Aortic smooth muscle cell (primary cell): ENCODE measurements around the gene PCNX4. TPM values are rescaled to one million over a fixed set of nuclear protein-coding genes. Genes with fewer than 3 reads are reported as not detected.

Source experiments
- total RNA-seq: library from RNA; depleted of rRNA; stranded (reverse); fragments of >200 nt; gene quantifications from 2 replicates; pipeline ENCODE4 v1.2.3, GENCODE V29; 2014

Gene PCNX4
- 65.4 and 69.3 TPM in 2 replicates for total RNA-seq

GRCh38 chr14:60091550-60092525 is at the start of gene PCNX4:
PCNX4 (plus strand) TSS chr14:60091923; CDS start chr14:60107639, 15,716 bp downstream.

GRCh38 chr14:60164712-60165546 is 73.2 kb downstream of the PCNX4 start, which contains the start of gene DHRS7:
DHRS7 (minus strand) TSS chr14:60165398; CDS start chr14:60165309, 89 bp downstream.

Other genes starting within 250 kb of the PCNX4 start
- 2.9 and 4.1 TPM in 2 replicates for gene RTN1, start 221.1 kb upstream of the PCNX4 start, total RNA-seq
- gene LRRC9, start 171.8 kb upstream of the PCNX4 start, total RNA-seq, result not detected in 2 replicates
- 69.7 and 81.9 TPM in 2 replicates for gene DHRS7, start 73.5 kb downstream of the PCNX4 start, total RNA-seq
- 15.9 and 34.9 TPM in 2 replicates for gene PPM1A, start 157.3 kb downstream of the PCNX4 start, total RNA-seq